Prostate gland (tissue), 2 donors: Measurements from ENCODE around the gene PDE11A.

ENCODE experiments used
- POLR2AphosphoS5 ChIP-seq: sonication (generic); formaldehyde crosslinking; IDR thresholded peaks from one replicate; pipeline ENCODE4 v1.6.1; 2017; ENCODE audit warnings: antibody characterized with exemption
- TF ChIP-seq, protein P1 (sequence below), 4 experiments: fragments of 200-600 bp in 2 of 4; fragments of 450-650 bp in 2 of 4; sonication (generic) in 2 of 4; IDR thresholded peaks; 1 replicate in 3 of 4; 2 replicates in 1 of 4; pipeline ENCODE4 v1.5.1; 2016 to 2019; ENCODE audit warnings: antibody characterized with exemption in 4 of 4, mild to moderate bottlenecking in 2 of 4, moderate library complexity in 2 of 4

DNA sequence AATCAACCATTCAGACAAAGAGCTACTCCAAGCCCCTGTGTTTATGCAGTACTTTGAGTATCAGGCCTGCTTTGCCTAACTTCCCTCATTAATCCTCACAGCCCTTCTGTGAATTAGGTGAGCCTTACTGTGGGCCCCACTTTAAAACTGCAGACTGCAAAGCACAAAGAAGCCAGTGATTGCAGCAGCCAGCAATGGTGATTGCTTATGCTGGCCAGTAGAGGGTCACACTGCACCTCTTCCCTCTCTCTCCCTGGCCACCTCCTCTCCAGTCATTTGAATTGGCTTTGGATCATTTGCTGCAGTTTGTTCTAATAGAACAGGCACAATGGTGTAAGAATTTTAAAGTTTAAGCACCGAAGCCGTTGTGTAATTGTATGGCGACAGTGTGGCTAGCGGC is 450.1 kb downstream of the PDE11A start:
- TF ChIP-seq POLR2AphosphoS5: no peak
- TF ChIP-seq, protein P1, sequence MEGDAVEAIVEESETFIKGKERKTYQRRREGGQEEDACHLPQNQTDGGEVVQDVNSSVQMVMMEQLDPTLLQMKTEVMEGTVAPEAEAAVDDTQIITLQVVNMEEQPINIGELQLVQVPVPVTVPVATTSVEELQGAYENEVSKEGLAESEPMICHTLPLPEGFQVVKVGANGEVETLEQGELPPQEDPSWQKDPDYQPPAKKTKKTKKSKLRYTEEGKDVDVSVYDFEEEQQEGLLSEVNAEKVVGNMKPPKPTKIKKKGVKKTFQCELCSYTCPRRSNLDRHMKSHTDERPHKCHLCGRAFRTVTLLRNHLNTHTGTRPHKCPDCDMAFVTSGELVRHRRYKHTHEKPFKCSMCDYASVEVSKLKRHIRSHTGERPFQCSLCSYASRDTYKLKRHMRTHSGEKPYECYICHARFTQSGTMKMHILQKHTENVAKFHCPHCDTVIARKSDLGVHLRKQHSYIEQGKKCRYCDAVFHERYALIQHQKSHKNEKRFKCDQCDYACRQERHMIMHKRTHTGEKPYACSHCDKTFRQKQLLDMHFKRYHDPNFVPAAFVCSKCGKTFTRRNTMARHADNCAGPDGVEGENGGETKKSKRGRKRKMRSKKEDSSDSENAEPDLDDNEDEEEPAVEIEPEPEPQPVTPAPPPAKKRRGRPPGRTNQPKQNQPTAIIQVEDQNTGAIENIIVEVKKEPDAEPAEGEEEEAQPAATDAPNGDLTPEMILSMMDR (IDR thresholded peaks at IDR 0.05): peak in 1 of 4 experiments; percentile 20
